ENCODE measurements around the gene SMCHD1.

DNA sequence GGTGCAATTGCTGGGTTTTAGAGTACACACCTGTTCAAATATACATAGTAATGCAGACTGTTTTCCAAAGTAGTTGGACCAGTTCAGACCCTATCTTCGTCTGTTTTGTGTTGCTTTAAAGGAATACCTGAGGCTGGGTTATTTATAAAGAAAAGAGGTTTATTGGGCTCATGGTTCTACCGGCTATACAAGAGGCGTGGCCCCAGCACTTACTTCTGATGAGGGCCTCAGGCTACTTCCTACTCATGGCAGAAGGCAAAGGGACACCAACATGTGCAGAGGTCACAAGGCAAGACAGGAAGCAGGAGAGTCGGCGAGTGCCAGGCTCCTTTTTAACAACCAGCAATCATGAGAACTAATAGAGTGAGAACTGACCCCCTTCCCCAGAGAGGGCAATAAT, 169.3 kb downstream of the SMCHD1 start:
- TF ChIP-seq, protein P1, sequence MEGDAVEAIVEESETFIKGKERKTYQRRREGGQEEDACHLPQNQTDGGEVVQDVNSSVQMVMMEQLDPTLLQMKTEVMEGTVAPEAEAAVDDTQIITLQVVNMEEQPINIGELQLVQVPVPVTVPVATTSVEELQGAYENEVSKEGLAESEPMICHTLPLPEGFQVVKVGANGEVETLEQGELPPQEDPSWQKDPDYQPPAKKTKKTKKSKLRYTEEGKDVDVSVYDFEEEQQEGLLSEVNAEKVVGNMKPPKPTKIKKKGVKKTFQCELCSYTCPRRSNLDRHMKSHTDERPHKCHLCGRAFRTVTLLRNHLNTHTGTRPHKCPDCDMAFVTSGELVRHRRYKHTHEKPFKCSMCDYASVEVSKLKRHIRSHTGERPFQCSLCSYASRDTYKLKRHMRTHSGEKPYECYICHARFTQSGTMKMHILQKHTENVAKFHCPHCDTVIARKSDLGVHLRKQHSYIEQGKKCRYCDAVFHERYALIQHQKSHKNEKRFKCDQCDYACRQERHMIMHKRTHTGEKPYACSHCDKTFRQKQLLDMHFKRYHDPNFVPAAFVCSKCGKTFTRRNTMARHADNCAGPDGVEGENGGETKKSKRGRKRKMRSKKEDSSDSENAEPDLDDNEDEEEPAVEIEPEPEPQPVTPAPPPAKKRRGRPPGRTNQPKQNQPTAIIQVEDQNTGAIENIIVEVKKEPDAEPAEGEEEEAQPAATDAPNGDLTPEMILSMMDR (IDR thresholded peaks at IDR 0.05), result no peak
- no peak for TF ChIP-seq POLR2A (IDR thresholded peaks at IDR 0.05)
